Measurements from ENCODE around the gene SAP30BP.

The SAP30BP gene

DNA sequence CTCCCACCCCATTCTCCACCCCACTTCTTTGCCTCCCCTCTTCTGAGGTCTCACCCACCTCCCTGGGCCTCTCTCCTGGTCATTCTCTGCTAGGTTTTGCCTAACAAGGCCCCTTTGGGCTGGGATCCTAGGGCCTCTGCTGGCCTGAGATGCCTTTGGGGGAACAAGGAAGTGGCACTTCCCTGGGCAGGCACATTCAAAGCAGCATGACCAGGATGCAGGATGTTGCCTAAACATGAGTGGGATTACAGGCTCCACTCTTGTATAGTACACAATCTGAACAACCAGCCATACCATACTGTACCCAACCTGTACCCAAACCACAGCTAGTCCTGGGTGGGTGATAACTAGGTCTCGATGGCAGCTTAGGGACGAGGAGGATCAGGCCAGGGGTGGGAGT, 88.9 kb downstream of the SAP30BP start:
- no peak for DNase-seq (ENCODE audit: low read depth in 2 of 3, low spot score in 2 of 3)

DNA sequence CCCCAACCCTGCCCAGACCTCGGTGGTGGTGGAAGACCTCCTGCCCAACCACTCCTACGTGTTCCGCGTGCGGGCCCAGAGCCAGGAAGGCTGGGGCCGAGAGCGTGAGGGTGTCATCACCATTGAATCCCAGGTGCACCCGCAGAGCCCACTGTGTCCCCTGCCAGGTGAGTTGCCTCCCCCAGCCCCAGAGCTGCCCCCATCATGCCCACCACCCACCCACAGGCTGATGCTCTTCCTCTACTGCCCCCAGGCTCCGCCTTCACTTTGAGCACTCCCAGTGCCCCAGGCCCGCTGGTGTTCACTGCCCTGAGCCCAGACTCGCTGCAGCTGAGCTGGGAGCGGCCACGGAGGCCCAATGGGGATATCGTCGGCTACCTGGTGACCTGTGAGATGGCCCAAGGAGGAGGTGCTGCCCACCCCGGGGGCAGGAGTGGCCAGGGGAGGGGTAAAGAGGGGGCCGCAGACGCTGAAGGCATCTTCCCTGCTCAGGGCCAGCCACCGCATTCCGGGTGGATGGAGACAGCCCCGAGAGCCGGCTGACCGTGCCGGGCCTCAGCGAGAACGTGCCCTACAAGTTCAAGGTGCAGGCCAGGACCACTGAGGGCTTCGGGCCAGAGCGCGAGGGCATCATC, 89.4 kb downstream of the SAP30BP start:
- DNase-seq (ENCODE audit: low read depth in 2 of 3, low spot score in 2 of 3) = no peak

DNA sequence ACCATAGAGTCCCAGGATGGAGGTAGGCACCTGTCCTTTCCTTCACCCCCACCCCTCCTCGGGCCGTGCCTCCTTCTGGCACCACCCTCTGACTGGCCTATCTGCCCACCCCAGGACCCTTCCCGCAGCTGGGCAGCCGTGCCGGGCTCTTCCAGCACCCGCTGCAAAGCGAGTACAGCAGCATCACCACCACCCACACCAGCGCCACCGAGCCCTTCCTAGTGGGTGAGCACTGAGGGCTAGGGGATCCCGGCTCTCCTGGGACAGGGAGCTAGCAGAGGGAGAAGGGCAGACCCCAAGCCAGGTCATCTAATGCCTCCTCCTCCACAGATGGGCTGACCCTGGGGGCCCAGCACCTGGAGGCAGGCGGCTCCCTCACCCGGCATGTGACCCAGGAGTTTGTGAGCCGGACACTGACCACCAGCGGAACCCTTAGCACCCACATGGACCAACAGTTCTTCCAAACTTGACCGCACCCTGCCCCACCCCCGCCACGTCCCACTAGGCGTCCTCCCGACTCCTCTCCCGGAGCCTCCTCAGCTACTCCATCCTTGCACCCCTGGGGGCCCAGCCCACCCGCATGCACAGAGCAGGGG, 90.0 kb downstream of the SAP30BP start:
- no peak for DNase-seq (ENCODE audit: low read depth in 2 of 3, low spot score in 2 of 3)
